Activated T-cell treated with anti-CD3 and anti-CD28 coated beads, Interleukin-2, amount 50 U/mL, for 24 hours (primary cell): ENCODE data around the gene SLC9C2.
A peak's percentile ranks its signal among the peaks of the same experiment; 100 is the strongest.
"Not testable (repeated sequence)": the region's sequence is repeated elsewhere in the genome, so short reads cannot be mapped to it uniquely, and the experiment has no call there.

ENCODE experiments used
- DNase-seq: peaks from one replicate; pipeline ENCODE4 v3.0.0-alpha.2; 2020
- H3K27ac Mint-ChIP-seq: 2 replicates; pipeline ENCODE4 v1.8.0; 2020; ENCODE audit warnings: mild to moderate bottlenecking, mixed read lengths
- H3K27me3 Mint-ChIP-seq: 2 replicates; pipeline ENCODE4 v1.8.0; 2020; ENCODE audit warnings: mixed read lengths
- H3K36me3 Mint-ChIP-seq: 2 replicates; pipeline ENCODE4 v1.8.0; 2020; ENCODE audit warnings: low read depth, mixed read lengths
- H3K4me1 Mint-ChIP-seq: 2 replicates; pipeline ENCODE4 v1.8.0; 2020; ENCODE audit warnings: low read depth, mixed read lengths
- H3K4me3 Mint-ChIP-seq: 2 replicates; pipeline ENCODE4 v1.8.0; 2020; ENCODE audit warnings: mild to moderate bottlenecking, moderate library complexity, mixed read lengths
- H3K9me3 Mint-ChIP-seq: 2 replicates; pipeline ENCODE4 v1.8.0; 2020; ENCODE audit warnings: mixed read lengths

The SLC9C2 gene

GRCh38 chr1:173601588-173601987 is 1.3 kb downstream of the SLC9C2 start:
- H3K9me3 Mint-ChIP-seq, result no peaks in the 10 kb centered on the region
- H3K4me3 Mint-ChIP-seq, result no peak overlapping the region
- peaks cover 2% of the 10 kb centered on the region for H3K4me1 Mint-ChIP-seq
- H3K36me3 Mint-ChIP-seq, result no peaks in the 10 kb centered on the region
- no peak for DNase-seq
- H3K27ac Mint-ChIP-seq, result no peak overlapping the region
- H3K27me3 Mint-ChIP-seq, result no peaks in the 10 kb centered on the region

GRCh38 chr1:173596097-173596825 is 6.6 kb downstream of the SLC9C2 start:
- H3K27ac Mint-ChIP-seq, result no peak overlapping the region
- no peaks in the 10 kb centered on the region for H3K4me1 Mint-ChIP-seq
- no peak overlapping the region for H3K4me3 Mint-ChIP-seq
- peaks cover 6% of the 10 kb centered on the region for H3K9me3 Mint-ChIP-seq
- H3K36me3 Mint-ChIP-seq, result no peaks in the 10 kb centered on the region
- no peak for DNase-seq
- H3K27me3 Mint-ChIP-seq, result no peaks in the 10 kb centered on the region

- not testable (repeated sequence) for H3K9me3 Mint-ChIP-seq, H3K27ac Mint-ChIP-seq, H3K4me1 Mint-ChIP-seq, H3K27me3 Mint-ChIP-seq, DNase-seq, H3K36me3 Mint-ChIP-seq, H3K4me3 Mint-ChIP-seq
These were observed 11.7 kb downstream of the SLC9C2 start for GRCh38 chr1:173591138-173591537.

GRCh38 chr1:173590557-173590956 is 12.3 kb downstream of the SLC9C2 start:
- H3K27me3 Mint-ChIP-seq, result no peaks in the 10 kb centered on the region
- H3K4me1 Mint-ChIP-seq, result no peaks in the 10 kb centered on the region
- H3K9me3 Mint-ChIP-seq, result no peaks in the 10 kb centered on the region
- no peak overlapping the region for H3K4me3 Mint-ChIP-seq
- H3K27ac Mint-ChIP-seq, result no peak overlapping the region
- H3K36me3 Mint-ChIP-seq, result no peaks in the 10 kb centered on the region
- DNase-seq, result no peak

- Mint-ChIP-seq H3K27me3 (no peaks in the 10 kb centered on the region), H3K27ac (peak overlapping the region; percentile 35), H3K4me3 (no peak overlapping the region), H3K4me1 (peaks cover 7% of the 10 kb centered on the region), H3K9me3 (no peaks in the 10 kb centered on the region), H3K36me3 (no peaks in the 10 kb centered on the region)
- DNase-seq, result no peak
These were observed 21.3 kb downstream of the SLC9C2 start for GRCh38 chr1:173581383-173582079.

- Mint-ChIP-seq H3K27me3 (no peaks in the 10 kb centered on the region), H3K9me3 (no peaks in the 10 kb centered on the region), H3K27ac (no peak overlapping the region), H3K36me3 (no peaks in the 10 kb centered on the region), H3K4me3 (no peak overlapping the region), H3K4me1 (peaks cover 7% of the 10 kb centered on the region)
- DNase-seq, result no peak
These were observed 22.2 kb downstream of the SLC9C2 start for GRCh38 chr1:173580658-173581057.

- H3K27me3 Mint-ChIP-seq, result no peaks in the 10 kb centered on the region
- no peak overlapping the region for H3K4me3 Mint-ChIP-seq
- H3K27ac Mint-ChIP-seq, result no peak overlapping the region
- no peak for DNase-seq
- H3K4me1 Mint-ChIP-seq, result peaks cover 7% of the 10 kb centered on the region
- no peaks in the 10 kb centered on the region for H3K9me3 Mint-ChIP-seq
- no peaks in the 10 kb centered on the region for H3K36me3 Mint-ChIP-seq
These were observed 22.8 kb downstream of the SLC9C2 start for GRCh38 chr1:173580071-173580470.

GRCh38 chr1:173573596-173573995 is 29.3 kb downstream of the SLC9C2 start:
- H3K4me3 Mint-ChIP-seq, result no peak overlapping the region
- no peaks in the 10 kb centered on the region for H3K36me3 Mint-ChIP-seq
- H3K27me3 Mint-ChIP-seq, result no peaks in the 10 kb centered on the region
- no peaks in the 10 kb centered on the region for H3K9me3 Mint-ChIP-seq
- DNase-seq, result no peak
- peaks cover 13% of the 10 kb centered on the region for H3K4me1 Mint-ChIP-seq
- H3K27ac Mint-ChIP-seq, result no peak overlapping the region

- Mint-ChIP-seq H3K27ac (no peak overlapping the region), H3K4me3 (no peak overlapping the region), H3K4me1 (peaks cover 13% of the 10 kb centered on the region), H3K9me3 (peaks cover 8% of the 10 kb centered on the region), H3K36me3 (no peaks in the 10 kb centered on the region), H3K27me3 (no peaks in the 10 kb centered on the region)
- no peak for DNase-seq
These were observed 30.5 kb downstream of the SLC9C2 start for GRCh38 chr1:173572201-173572873.

- DNase-seq, result no peak
- no peaks in the 10 kb centered on the region for H3K36me3 Mint-ChIP-seq
- H3K9me3 Mint-ChIP-seq, result peaks cover 19% of the 10 kb centered on the region
- no peak overlapping the region for H3K27ac Mint-ChIP-seq
- H3K27me3 Mint-ChIP-seq, result no peaks in the 10 kb centered on the region
- H3K4me3 Mint-ChIP-seq, result no peak overlapping the region
- H3K4me1 Mint-ChIP-seq, result peaks cover 13% of the 10 kb centered on the region
These were observed 32.4 kb downstream of the SLC9C2 start for GRCh38 chr1:173570370-173571007.

GRCh38 chr1:173568483-173568882 is 34.4 kb downstream of the SLC9C2 start:
- peaks cover 24% of the 10 kb centered on the region for H3K9me3 Mint-ChIP-seq
- H3K36me3 Mint-ChIP-seq, result no peaks in the 10 kb centered on the region
- DNase-seq, result no peak
- H3K27ac Mint-ChIP-seq, result no peak overlapping the region
- H3K27me3 Mint-ChIP-seq, result no peaks in the 10 kb centered on the region
- no peak overlapping the region for H3K4me3 Mint-ChIP-seq
- peaks cover 13% of the 10 kb centered on the region for H3K4me1 Mint-ChIP-seq

GRCh38 chr1:173563846-173564245 is 39.0 kb downstream of the SLC9C2 start:
- peaks cover 24% of the 10 kb centered on the region for H3K9me3 Mint-ChIP-seq
- not testable (repeated sequence) for H3K4me1 Mint-ChIP-seq, H3K36me3 Mint-ChIP-seq, H3K27me3 Mint-ChIP-seq, H3K4me3 Mint-ChIP-seq, H3K27ac Mint-ChIP-seq, DNase-seq

GRCh38 chr1:173562813-173563212 is 40.1 kb downstream of the SLC9C2 start:
- H3K9me3 Mint-ChIP-seq, result peaks cover 20% of the 10 kb centered on the region
- H3K36me3 Mint-ChIP-seq, result no peaks in the 10 kb centered on the region
- no peaks in the 10 kb centered on the region for H3K27me3 Mint-ChIP-seq
- DNase-seq, result no peak
- H3K4me3 Mint-ChIP-seq, result no peak overlapping the region
- H3K27ac Mint-ChIP-seq, result no peak overlapping the region
- H3K4me1 Mint-ChIP-seq, result peaks cover 6% of the 10 kb centered on the region

- H3K36me3 Mint-ChIP-seq, result no peaks in the 10 kb centered on the region
- H3K27ac Mint-ChIP-seq, result no peak overlapping the region
- no peaks in the 10 kb centered on the region for H3K27me3 Mint-ChIP-seq
- DNase-seq, result no peak
- H3K9me3 Mint-ChIP-seq, result peaks cover 8% of the 10 kb centered on the region
- no peak overlapping the region for H3K4me3 Mint-ChIP-seq
- H3K4me1 Mint-ChIP-seq, result peaks cover 8% of the 10 kb centered on the region
These were observed 41.6 kb downstream of the SLC9C2 start for GRCh38 chr1:173561263-173561662.
